NCI-H69 (cell line): ENCODE data around the gene ATR.
A peak's percentile ranks its signal among the peaks of the same experiment; 100 is the strongest.
"Not testable (repeated sequence)": the region's sequence is repeated elsewhere in the genome, so short reads cannot be mapped to it uniquely, and the experiment has no call there.

Source experiments
- DNase-seq: peaks from one replicate; lab custom pipeline; 2025; lab: John Stamatoyannopoulos, UW

ATR gene

DNA sequence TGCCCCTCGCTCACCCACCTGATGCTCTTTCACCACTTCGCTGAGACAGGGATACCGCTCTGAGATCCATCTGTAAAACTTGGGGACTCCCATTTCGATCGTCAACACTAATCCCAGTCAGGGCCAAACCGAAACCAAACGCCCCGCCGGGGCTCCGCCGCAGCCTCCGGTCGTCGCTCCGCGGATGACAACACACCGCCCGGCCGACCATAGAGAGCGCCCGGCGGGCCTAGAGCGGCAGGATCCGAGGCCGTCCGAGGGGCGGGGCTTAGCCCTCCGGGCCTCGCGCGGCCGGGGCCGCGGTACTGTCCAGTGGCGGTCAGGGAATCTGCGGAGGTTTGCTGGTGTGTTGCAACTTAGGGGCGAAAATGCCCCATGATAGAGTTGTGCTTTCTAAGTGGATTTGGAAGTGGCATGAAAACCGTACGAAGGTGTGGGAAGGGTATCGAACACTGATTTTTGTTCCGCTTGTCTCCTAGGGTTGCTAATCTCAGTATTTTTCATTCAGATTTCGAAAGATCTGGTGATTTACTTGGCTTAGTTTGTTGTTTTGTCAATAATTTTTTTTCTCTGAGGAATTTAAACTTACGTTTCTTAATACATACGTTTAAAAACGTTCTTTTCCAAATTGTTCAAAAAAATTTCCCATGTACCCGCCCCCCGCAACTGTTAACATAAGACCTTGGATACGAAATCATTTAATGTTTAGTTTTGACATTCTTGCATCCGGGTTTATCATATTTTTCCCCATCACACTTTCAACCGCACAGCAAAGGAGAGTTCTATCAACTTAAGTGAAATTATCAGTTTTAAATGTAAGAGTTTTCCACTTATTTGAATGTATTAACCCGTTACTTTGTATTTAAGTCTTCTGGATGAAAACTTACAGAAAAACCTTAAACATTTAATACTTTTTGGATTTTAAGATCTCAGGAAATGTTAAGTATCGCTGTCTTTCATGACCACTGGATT, 130.4 kb downstream of the ATR start, which contains the start of gene XRN1:
TSS of gene XRN1 (minus strand) at position 186 of the 972 bp plus-strand sequence. CDS start at position 93, 93 bp downstream.
- DNase-seq = peak; percentile 92

DNA sequence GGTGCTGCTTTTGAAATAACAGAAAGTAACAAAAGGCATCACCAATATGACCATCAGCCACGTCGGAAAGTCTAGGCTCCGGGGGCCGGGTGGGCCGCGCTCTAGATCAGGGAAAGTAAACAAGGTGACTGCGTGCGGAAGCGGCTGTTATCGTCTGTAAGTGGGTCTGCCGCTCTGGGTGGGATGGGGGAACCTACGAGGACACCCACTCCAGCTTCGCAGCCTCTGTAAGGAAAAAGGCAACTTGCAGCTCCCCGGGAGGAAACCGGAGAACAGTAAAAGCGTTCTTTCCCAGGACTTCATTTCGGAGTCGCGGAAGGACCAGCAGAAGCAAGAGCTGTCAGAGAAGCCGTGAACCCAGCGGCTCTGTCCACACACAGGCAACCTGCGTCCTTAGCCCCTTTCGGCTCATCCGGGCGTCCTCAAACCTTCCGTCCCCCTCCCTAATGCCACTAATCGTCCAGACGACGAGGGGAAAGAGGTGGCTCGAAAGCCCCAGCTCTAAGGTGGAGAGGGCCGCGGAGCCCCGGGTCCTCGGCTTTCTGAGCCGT, 131.2 kb downstream of the ATR start:
- DNase-seq = peak; percentile 63

DNA sequence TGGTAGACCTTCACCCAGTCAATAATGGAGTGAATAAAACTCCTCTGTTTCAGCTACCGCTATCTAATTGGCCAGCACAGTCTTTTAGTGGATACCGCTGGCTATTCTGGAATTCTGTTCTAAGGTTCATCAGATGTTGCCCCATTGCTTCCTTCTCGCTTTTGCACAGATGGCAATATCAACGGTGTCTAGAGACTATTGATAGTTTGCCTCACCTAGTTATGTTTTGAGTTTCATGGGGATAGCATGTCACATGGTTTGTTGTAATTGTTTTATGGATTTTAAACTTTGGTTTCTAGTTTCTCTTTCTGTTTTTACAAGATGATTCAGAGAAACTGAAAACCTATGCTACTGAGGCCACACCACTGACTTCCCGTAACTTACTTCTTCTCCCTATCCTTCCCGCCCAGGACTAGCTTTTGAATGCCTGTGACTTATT, 132.7 kb downstream of the ATR start:
- no peak for DNase-seq

GRCh38 chr3:142444343-142444742, 134.2 kb downstream of the ATR start:
- DNase-seq = no peak

DNA sequence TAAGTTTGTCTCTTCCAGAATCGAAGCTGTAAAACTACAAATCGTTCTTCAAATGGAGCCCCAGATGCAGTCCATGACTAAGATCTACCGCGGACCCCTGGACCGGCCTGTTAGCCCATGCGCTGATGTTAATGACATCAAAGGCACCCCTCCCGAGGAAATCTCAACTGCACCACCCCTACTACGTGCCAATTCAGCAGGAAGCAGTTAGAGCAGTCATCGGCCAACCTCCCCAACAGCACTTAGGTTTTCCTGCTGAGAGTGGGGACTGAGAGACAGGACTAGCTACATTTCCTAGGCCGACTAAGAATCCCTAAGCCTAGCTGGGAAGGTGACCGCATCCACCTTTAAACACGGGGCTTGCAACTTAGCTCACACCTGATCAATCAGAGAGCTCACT, 135.5 kb downstream of the ATR start:
- DNase-seq = not testable (repeated sequence)

DNA sequence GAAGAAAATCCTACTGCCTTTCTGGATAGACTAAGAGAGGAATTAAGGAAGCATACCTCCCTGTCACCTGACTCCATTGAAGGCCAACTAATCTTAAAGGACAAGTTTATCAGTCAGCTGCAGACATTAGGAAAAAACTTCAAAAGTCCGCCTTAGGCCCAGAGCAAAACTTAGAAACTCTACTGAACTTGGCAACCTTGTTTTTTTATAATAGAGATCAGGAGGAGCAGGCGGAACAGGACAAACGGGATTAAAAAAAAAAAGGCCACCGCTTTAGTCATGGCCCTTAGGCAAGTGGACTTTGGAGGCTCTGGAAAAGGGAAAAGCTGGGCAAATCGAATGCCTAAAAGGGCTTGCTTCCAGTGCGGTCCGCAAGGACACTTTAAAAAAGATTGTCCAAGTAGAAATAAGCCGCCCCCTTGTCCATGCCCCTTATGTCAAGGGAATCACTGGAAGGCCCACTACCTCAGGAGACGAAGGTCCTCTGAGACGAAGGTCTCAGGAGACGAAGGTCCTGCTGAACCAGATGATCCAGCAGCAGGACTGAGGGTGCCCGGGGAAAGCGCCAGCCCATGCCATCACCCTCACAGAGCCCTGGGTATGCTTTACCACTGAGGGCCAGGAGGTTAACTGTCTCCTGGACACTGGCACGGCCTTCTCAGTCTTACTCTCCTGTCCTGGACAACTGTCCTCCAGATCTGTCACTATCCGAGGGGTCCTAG, 138.9 kb downstream of the ATR start:
- not testable (repeated sequence) for DNase-seq

DNA sequence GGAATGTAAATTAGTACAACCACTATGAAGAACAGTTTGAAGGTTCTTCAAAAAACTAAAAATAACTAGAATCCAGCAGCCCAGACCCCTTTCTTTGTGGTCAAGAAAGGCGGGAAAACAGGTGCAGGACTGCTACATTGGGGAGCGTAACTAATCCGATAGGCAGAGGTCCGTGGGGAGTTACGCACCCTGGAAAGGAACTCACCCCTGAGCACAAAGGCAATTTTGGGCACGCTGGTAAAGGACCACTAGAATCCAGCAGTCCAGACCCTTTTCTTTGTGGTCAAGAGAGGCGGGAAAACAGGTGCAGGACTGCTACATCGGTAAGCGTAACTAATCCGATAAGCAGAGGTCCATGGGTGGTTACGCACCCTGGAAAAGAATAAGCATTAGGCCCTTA, 140.4 kb downstream of the ATR start:
- not testable (repeated sequence) for DNase-seq

GRCh38 chr3:142436951-142437585, 141.5 kb downstream of the ATR start:
- no peak for DNase-seq

GRCh38 chr3:142434503-142434902, 144.0 kb downstream of the ATR start:
- DNase-seq = no peak

GRCh38 chr3:142433110-142433509, 145.4 kb downstream of the ATR start:
- no peak for DNase-seq

DNA sequence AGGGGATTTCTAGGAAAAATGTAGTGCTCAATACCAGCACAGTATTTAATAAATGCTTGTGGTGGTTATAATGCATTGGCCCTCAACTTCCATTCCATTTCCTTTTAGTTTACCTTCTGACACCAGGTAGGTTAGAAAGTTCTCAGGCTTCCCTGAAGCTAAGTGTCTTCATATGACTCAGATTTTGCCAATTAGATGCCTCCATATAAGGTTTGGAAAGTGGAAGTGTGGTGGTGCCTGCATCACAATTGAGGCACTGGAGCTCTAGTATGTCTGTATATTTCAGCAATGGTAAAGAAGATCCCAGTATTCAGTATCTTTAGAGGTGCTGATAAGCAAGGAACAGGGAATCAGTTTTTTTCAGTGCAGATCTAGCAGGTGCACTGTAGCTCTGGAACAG, 149.0 kb downstream of the ATR start:
- DNase-seq = no peak

DNA sequence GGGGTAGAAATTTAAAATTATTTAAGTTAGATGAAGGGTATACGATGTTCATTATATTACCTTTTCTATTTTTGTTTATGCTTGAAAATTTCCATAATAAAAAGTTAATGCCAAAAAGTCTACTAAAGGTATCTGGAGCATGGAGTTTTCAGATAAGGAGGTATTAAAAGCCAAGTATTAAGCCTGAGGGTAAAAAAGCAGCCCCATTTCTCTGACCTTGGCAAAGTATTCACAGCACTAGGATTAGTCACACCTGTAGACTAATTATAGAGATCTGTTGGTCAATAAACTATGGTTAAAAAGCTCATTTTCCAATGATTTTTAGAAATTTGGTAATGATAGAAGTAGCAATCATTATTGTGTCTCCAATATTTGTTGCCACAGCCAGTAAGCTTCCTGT, 153.8 kb downstream of the ATR start:
- DNase-seq = no peak

DNA sequence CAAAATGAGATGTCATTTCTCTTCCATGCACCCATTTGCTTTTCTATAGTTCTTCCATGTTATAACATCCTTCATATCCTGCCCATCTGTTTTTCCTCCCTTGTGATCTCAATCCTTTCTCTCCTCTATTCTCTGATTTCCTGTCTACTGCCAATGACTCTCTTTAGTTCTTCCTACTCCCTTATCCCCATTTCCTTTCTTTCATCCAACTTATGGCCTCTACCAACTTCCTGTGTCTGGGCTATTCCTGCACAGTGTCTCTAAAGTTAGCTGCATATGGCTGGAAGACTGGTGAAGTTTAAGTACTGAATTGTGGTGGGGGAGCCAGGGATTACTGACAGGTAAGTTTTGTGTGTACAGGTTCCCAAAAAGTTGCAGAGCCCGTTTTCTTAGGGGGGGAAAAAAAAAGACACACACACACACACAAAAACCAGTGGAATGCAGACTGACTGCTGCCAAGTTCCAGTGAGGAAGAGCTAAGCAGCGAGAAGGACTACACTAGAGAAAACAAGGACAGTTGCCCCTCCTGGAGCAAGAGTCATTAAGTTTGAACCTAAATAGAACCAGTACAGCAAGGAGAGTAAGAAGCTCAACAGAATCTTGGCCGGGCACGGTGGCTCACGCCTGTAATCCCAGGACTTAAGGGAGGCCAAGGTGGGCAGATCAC, 159.5 kb downstream of the ATR start:
- no peak for DNase-seq

DNA sequence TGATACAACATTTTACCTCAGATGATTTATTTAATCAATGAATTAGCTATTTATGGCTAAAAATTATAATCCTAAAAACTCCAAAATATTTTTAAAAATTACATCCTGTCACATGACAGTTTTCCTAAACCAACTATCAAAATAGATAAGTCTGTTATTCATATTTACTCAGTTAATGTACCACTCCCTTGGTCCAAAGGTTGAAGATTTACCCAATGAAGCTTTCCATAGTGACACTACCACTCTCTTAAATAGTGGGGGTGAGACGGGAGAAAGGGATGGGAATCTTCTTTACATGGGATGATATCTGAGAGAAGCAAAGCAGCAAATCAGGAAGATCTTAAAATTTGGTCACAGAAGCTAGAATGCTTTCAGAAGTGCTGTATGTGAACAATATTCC, 161.2 kb downstream of the ATR start:
- no peak for DNase-seq

DNA sequence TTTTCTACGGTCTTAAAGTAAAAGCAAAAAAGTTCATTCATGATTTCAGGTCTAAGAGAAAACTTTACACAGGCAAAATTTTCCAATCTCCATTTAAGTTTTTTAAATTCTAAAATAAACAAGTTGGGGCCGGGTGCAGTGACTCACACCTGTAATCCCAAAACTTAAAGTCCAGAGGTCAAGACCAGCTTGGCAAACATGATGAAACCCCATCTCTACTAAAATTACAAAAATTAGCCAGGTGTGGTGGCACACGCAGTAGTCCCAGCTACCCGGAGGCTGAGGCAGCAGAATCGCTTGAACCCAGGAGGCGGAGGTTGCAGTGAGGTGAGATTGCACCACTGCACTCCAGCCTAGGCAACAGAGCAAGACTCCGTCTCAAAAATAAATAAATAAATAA, 178.0 kb downstream of the ATR start:
- not testable (repeated sequence) for DNase-seq
